ENCODE data around the gene CEBPG. TPM values are rescaled to one million over a fixed set of nuclear protein-coding genes. Genes with fewer than 3 reads are reported as not detected.

Gene CEBPG
- total and polyA plus RNA-seq, 2 donors (not counting 1 experiment from before 2014, with no cell fraction given) = 12.5 to 24.2 TPM

DNA sequence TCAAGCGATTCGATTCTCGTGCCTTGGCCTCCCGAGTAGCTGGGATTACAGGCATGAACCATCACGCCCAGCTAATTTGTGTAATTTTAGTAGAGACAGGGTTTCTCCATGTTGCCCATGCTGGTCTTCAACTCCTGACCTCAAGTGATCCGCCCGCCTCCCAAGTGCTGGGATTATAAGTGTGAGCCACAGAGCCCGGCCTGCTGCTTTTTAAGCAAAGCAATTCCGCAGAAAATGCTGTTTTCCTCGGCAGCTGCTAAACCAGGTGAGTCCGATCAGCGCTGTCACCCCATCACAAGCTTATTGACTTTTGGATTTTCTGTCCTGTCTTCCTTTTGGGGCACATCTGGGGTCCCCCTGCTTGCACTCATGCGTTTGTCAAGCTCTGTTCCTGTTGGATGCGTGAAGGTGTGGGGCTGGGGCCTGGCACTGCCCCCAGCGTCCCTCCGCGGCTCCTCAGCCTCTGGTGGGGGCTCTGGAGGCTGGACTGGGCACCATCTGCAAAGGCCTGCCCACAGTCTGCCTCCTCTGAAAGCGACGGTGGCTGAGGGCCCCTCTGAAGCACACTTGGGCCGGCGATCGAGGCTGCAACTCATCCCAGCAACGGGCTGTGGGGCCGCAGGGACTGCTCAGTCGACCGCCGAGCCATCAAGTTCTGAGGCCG is 25.7 kb downstream of the CEBPG start:
- Histone ChIP-seq H3K36me3 (replicated peaks in 1 of 2; ENCODE audit: control extremely low read depth in 1 of 2, control insufficient read depth in 1 of 2, extremely low read depth in 1 of 2, insufficient read depth in 2 of 2, low read length in 1 of 2) (no peaks in the 10 kb centered on the region), H3K9ac (ENCODE audit: low read length) (no peak overlapping the region), H3K79me2 (ENCODE audit: control insufficient read depth, insufficient read depth, low read length) (no peaks in the 10 kb centered on the region), H3K9me3 (ENCODE audit: control extremely low read depth in 1 of 3, control insufficient read depth in 2 of 3, insufficient read depth in 1 of 3, low read length in 2 of 3) (no peaks in the 10 kb centered on the region), H3K27me3 (replicated peaks in 1 of 4; ENCODE audit: control extremely low read depth in 1 of 4, control insufficient read depth in 3 of 4, insufficient read depth in 4 of 4, low read length in 3 of 4) (no peaks in the 10 kb centered on the region), H3K27ac (ENCODE audit: low read length in 2 of 2) (no peak overlapping the region), H3K4me2 (replicated peaks; ENCODE audit: low read depth, low read length, poor library complexity, severe bottlenecking) (no peak overlapping the region), H3K4me1 (ENCODE audit: control insufficient read depth in 2 of 2, insufficient read depth in 2 of 2, low read length in 2 of 2) (no peaks in the 10 kb centered on the region), H3K4me3 (ENCODE audit: control extremely low read depth in 1 of 5, extremely low read depth in 1 of 5, insufficient read depth in 1 of 5, low read depth in 2 of 5, low read length in 4 of 5) (no peak overlapping the region), H4K20me1 (ENCODE audit: control insufficient read depth, insufficient read depth, low read length, poor library complexity, severe bottlenecking) (no peaks in the 10 kb centered on the region), H2AFZ (ENCODE audit: insufficient read depth, low read depth, low read length, poor library complexity, severe bottlenecking) (no peak overlapping the region)
- ATAC-seq (ENCODE audit: low read depth) (no peak), DNase-seq (no peak)
- POLR2A ChIA-PET = interaction anchor here (0.7 kb wide), 1 partner anchor 265 kb away, joined by 6 read pairs; no protein-coding TSS in a partner anchor
- CTCF ChIA-PET = interaction anchor here (3.5 kb wide), 1 partner anchor 163 kb away, joined by 16 read pairs; no protein-coding TSS in a partner anchor
- no peak overlapping the region for H3K4me3 Mint-ChIP-seq
- no peak overlapping the region for H3K27ac Mint-ChIP-seq
- no peaks in the 10 kb centered on the region for H3K4me1 Mint-ChIP-seq
- H3K9me3 Mint-ChIP-seq (ENCODE audit: insufficient read depth) = no peaks in the 10 kb centered on the region
- TF ChIP-seq CTCF (IDR thresholded peaks at IDR 0.05) = no peak
- TF ChIP-seq EZH2 (IDR thresholded peaks at IDR 0.05; ENCODE audit: borderline replicate concordance, insufficient read depth, low read depth, low read length, poor library complexity, severe bottlenecking) = no peak
- 98% methylated on average over 28 of the region's 28 CpGs for WGBS (ENCODE audit: insufficient coverage)
- no peaks in the 10 kb centered on the region for H3K27me3 Mint-ChIP-seq
- intact Hi-C loops (cut with micrococcal nuclease) = no loop called here

Data from B cell (primary cell).